A673 (cell line): ENCODE results near the gene UTP14A. TPM values are rescaled to one million over a fixed set of nuclear protein-coding genes. Genes with fewer than 3 reads are reported as not detected.
"Not testable (repeated sequence)": the region's sequence is repeated elsewhere in the genome, so short reads cannot be mapped to it uniquely, and the experiment has no call there.

Experiments used
- Bru-seq: library from RNA; stranded (reverse); fragments of 400-500 nt; gene quantifications from one replicate; lab custom pipeline; 2021; lab: Mats Ljungman, UMichigan
- BruChase-seq, 2 experiments: library from RNA; stranded (reverse); fragments of 400-500 nt; gene quantifications; one replicate each; lab custom pipeline; 2021; lab: Mats Ljungman, UMichigan
- BruUV-seq: library from RNA; stranded (reverse); fragments of 400-500 nt; replicated peaks from 2 replicates; lab custom pipeline; 2021; lab: Mats Ljungman, UMichigan
- CTCF ChIA-PET: fragments of 300-600 bp; sonication (Branson Sonifier 250); formaldehyde crosslinking; loops from one replicate; lab custom pipeline; 2022; ENCODE audit warnings: antibody characterized with exemption; lab: Charles Lee
- POLR2A ChIA-PET: fragments of 300-600 bp; sonication (Branson Sonifier 250); formaldehyde crosslinking; loops from one replicate; lab custom pipeline; 2022; ENCODE audit warnings: antibody characterized with exemption; ENCODE audit not compliant: low non-redundant PET; lab: Charles Lee
- DNase-seq: peaks from one replicate; pipeline ENCODE4 v3.0.0-alpha.2; 2015; ENCODE audit warnings: low spot score
- H3K27ac ChIP-seq: fragments of 200-600 bp; sonication (generic); 2 replicates; pipeline ENCODE4 v1.5.1; 2016; ENCODE audit warnings: mixed run types, low read depth, mild to moderate bottlenecking, mixed read lengths, antibody characterized with exemption, low read length; ENCODE audit not compliant: poor library complexity, severe bottlenecking
- H3K27me3 ChIP-seq: fragments of 200-600 bp; sonication (generic); replicated peaks from 2 replicates; pipeline ENCODE4 v1.6.1; 2017; ENCODE audit warnings: mixed run types, low read depth, mild to moderate bottlenecking, mixed read lengths, antibody characterized with exemption, low read length; ENCODE audit not compliant: insufficient read depth, poor library complexity
- H3K36me3 ChIP-seq: fragments of 200-600 bp; sonication (generic); 2 replicates; pipeline ENCODE4 v1.6.1; 2016; ENCODE audit warnings: mixed run types, mild to moderate bottlenecking, mixed read lengths, antibody characterized with exemption, low read length; ENCODE audit not compliant: insufficient read depth, poor library complexity, severe bottlenecking
- H3K4me1 ChIP-seq: fragments of 200-600 bp; sonication (generic); 2 replicates; pipeline ENCODE4 v1.6.1; 2017; ENCODE audit warnings: mixed run types, mild to moderate bottlenecking, mixed read lengths, antibody characterized with exemption, low read length; ENCODE audit not compliant: insufficient read depth, poor library complexity, severe bottlenecking
- H3K4me3 ChIP-seq: fragments of 200-600 bp; sonication (generic); 2 replicates; pipeline ENCODE4 v1.5.1; 2016; ENCODE audit warnings: low read depth, mixed run types, mild to moderate bottlenecking, mixed read lengths, low read length; ENCODE audit not compliant: poor library complexity, severe bottlenecking
- H3K9me3 ChIP-seq: fragments of 200-600 bp; sonication (generic); 2 replicates; pipeline ENCODE4 v1.6.1; 2016; ENCODE audit warnings: mixed run types, low read depth, mild to moderate bottlenecking, mixed read lengths, antibody characterized with exemption, low read length; ENCODE audit not compliant: poor library complexity, severe bottlenecking
- CTCF ChIP-seq: fragments of 300-800, 200-600 bp; sonication (generic); conservative IDR thresholded peaks from 2 replicates; pipeline ENCODE4 v1.5.1; 2017; ENCODE audit warnings: low read depth, mild to moderate bottlenecking, antibody characterized with exemption, low read length, moderate library complexity, mixed read lengths
- EZH2 ChIP-seq: fragments of 200-600 bp; sonication (generic); IDR thresholded peaks from 2 replicates; pipeline ENCODE4 v1.6.1; 2017; ENCODE audit warnings: borderline replicate concordance, low read depth, mild to moderate bottlenecking, mixed read lengths, antibody characterized with exemption, low read length; ENCODE audit not compliant: poor library complexity, severe bottlenecking
- intact Hi-C: fragments of 100-400 bp; cut with micrococcal nuclease; formaldehyde crosslinking; loops from one replicate; pipeline ENCODE4 v1.10.0; 2022; ENCODE audit not compliant: unreplicated experiment
- long read RNA-seq: library from polyadenylated mRNA; stranded (forward); transcript quantifications from one replicate; pipeline ENCODE4 v2.0.0, GENCODE V29; 2022
- total RNA-seq: library from RNA; stranded (reverse); gene quantifications from 2 replicates; pipeline ENCODE4 v1.2.3, GENCODE V29; 2021

UTP14A gene
- 35.6 and 46.3 TPM in 2 replicates for total RNA-seq
- percentile 83 among the genes with signal in this experiment for Bru-seq, nascent RNA
- BruChase-seq, experiment 1, labeled RNA remaining after a 2-hour chase, result percentile 77 among the genes with signal in this experiment
- BruChase-seq, experiment 2, labeled RNA remaining after a 6-hour chase, result percentile 86 among the genes with signal in this experiment
- long read RNA-seq, transcript UTP14A-201 (15 exons, 2,488 nt), result major isoform, 74 of 99 reads
- long read RNA-seq, partial matches to known transcripts, result 12 of 99 reads
- long read RNA-seq, other reads (novel, unspliced or antisense), result 13 of 99 reads

- intact Hi-C loops, result loop anchor here (5.0 kb wide), 1 partner anchor 299 kb away; no protein-coding TSS in a partner anchor
- ChIA-PET POLR2A (no interaction called here), CTCF (interaction anchor here (0.7 kb wide), 1 partner anchor 97 kb away, joined by 3 read pairs; no protein-coding TSS in a partner anchor)
- Histone ChIP-seq H3K9me3 (no peaks in the 10 kb centered on the region), H3K36me3 (peaks cover 18% of the 10 kb centered on the region), H3K27me3 (no peaks in the 10 kb centered on the region), H3K4me3 (peak within 1 kb of the TSS; percentile 74), H3K27ac (peak within 1 kb of the TSS; percentile 82), H3K4me1 (peaks cover 6% of the 10 kb centered on the region)
- TSS peak; percentile 82 for BruUV-seq
- DNase-seq, result peak; percentile 94
- TF ChIP-seq EZH2 (no peak), CTCF (no peak)
Measured at GRCh38 chrX:129905787-129906580, at the start of gene UTP14A. Gene UTP14A (plus strand): TSS chrX:129906164. CDS start chrX:129906211, 47 bp downstream.

- CTCF ChIA-PET, DNase-seq, intact Hi-C loops, H3K27me3 ChIP-seq, H3K4me3 ChIP-seq, H3K36me3 ChIP-seq, H3K9me3 ChIP-seq, POLR2A ChIA-PET, H3K4me1 ChIP-seq, BruUV-seq, H3K27ac ChIP-seq: not testable (repeated sequence)
Measured at GRCh38 chrX:129859134-129859533, 46.8 kb upstream of the UTP14A start.

GRCh38 chrX:129866321-129866720 is 39.6 kb upstream of the UTP14A start:
- DNase-seq, H3K9me3 ChIP-seq, H3K36me3 ChIP-seq, intact Hi-C loops, H3K27ac ChIP-seq, BruUV-seq, CTCF ChIA-PET, H3K27me3 ChIP-seq, POLR2A ChIA-PET, H3K4me3 ChIP-seq, H3K4me1 ChIP-seq: not testable (repeated sequence)

- ChIA-PET CTCF (no interaction called here), POLR2A (no interaction called here)
- no TSS peak for BruUV-seq
- no peaks in the 10 kb centered on the region for H3K9me3 ChIP-seq
- no peak overlapping the region for H3K4me3 ChIP-seq
- no peaks in the 10 kb centered on the region for H3K36me3 ChIP-seq
- no peak overlapping the region for H3K27ac ChIP-seq
- TF ChIP-seq EZH2, result no peak
- no peak for TF ChIP-seq CTCF
- no peaks in the 10 kb centered on the region for H3K27me3 ChIP-seq
- DNase-seq, result no peak
- no peaks in the 10 kb centered on the region for H3K4me1 ChIP-seq
- intact Hi-C loops, result no loop called here
Measured at GRCh38 chrX:129872524-129872923, 33.4 kb upstream of the UTP14A start.
